ENCODE data around the gene GABBR1. TPM values are rescaled to one million over a fixed set of nuclear protein-coding genes. Genes with fewer than 3 reads are reported as not detected.

GABBR1 gene
- total and polyA plus RNA-seq, 2 donors (not counting 1 experiment from before 2014, with no cell fraction given) = 198 to 241 TPM

- peak; percentile 84 for ATAC-seq (ENCODE audit: low read depth)
- ChIA-PET CTCF (no interaction called here), POLR2A (interaction anchor here (0.5 kb wide), 1 partner anchor 657 kb away, joined by 6 read pairs; no protein-coding TSS in a partner anchor)
Measured at GRCh38 chr6:29552512-29553051, 80.4 kb downstream of the GABBR1 start.

More at GRCh38 chr6:29552512-29553051, 80.4 kb downstream of the GABBR1 start:
- Histone ChIP-seq H3K27ac (ENCODE audit: low read length in 2 of 2) (no peak overlapping the region), H3K9ac (ENCODE audit: low read length) (peak overlapping the region; percentile 67), H3K4me3 (ENCODE audit: control extremely low read depth in 1 of 5, extremely low read depth in 1 of 5, insufficient read depth in 1 of 5, low read depth in 2 of 5, low read length in 4 of 5) (peak overlapping the region; percentile 22 to 60 (median 48)), H4K20me1 (ENCODE audit: control insufficient read depth, insufficient read depth, low read length, poor library complexity, severe bottlenecking) (no peaks in the 10 kb centered on the region), H3K27me3 (replicated peaks in 1 of 4; ENCODE audit: control extremely low read depth in 1 of 4, control insufficient read depth in 3 of 4, insufficient read depth in 4 of 4, low read length in 3 of 4) (peaks cover 0 to 36% (median 22%) of the 10 kb centered on the region in 4 experiments), H3K36me3 (replicated peaks in 1 of 2; ENCODE audit: control extremely low read depth in 1 of 2, control insufficient read depth in 1 of 2, extremely low read depth in 1 of 2, insufficient read depth in 2 of 2, low read length in 1 of 2) (no peaks in the 10 kb centered on the region), H2AFZ (ENCODE audit: insufficient read depth, low read depth, low read length, poor library complexity, severe bottlenecking) (peak overlapping the region; percentile 79), H3K4me1 (ENCODE audit: control insufficient read depth in 2 of 2, insufficient read depth in 2 of 2, low read length in 2 of 2) (peaks cover 15 to 20% of the 10 kb centered on the region in 2 donors), H3K79me2 (ENCODE audit: control insufficient read depth, insufficient read depth, low read length) (no peaks in the 10 kb centered on the region), H3K9me3 (ENCODE audit: control extremely low read depth in 1 of 3, control insufficient read depth in 2 of 3, insufficient read depth in 1 of 3, low read length in 2 of 3) (peaks cover 0 to 7% (median 0%) of the 10 kb centered on the region in 3 donors), H3K4me2 (replicated peaks; ENCODE audit: low read depth, low read length, poor library complexity, severe bottlenecking) (peak overlapping the region; percentile 93)
- intact Hi-C loops (cut with micrococcal nuclease) = loop anchor here (5.0 kb wide), 1 partner anchor 75 kb away; no protein-coding TSS in a partner anchor
- Mint-ChIP-seq H3K27ac (no peak overlapping the region), H3K27me3 (peaks cover 36% of the 10 kb centered on the region), H3K4me3 (peak overlapping the region; percentile 95), H3K9me3 (ENCODE audit: insufficient read depth) (no peaks in the 10 kb centered on the region), H3K4me1 (peaks cover 17% of the 10 kb centered on the region)
- TF ChIP-seq EZH2 (IDR thresholded peaks at IDR 0.05; ENCODE audit: borderline replicate concordance, insufficient read depth, low read depth, low read length, poor library complexity, severe bottlenecking) (no peak), CTCF (IDR thresholded peaks at IDR 0.05) (no peak)
- DNase-seq = peak; percentile 87
- WGBS (ENCODE audit: insufficient coverage) = no CpG with 5 or more reads among the region's 5 CpGs
